ENCODE measurements around the gene CLIP2. TPM values are rescaled to one million over a fixed set of nuclear protein-coding genes. Genes with fewer than 3 reads are reported as not detected.

Gene CLIP2
- total RNA-seq, 1 experiment from 2014 or later = 39.9 TPM

DNA sequence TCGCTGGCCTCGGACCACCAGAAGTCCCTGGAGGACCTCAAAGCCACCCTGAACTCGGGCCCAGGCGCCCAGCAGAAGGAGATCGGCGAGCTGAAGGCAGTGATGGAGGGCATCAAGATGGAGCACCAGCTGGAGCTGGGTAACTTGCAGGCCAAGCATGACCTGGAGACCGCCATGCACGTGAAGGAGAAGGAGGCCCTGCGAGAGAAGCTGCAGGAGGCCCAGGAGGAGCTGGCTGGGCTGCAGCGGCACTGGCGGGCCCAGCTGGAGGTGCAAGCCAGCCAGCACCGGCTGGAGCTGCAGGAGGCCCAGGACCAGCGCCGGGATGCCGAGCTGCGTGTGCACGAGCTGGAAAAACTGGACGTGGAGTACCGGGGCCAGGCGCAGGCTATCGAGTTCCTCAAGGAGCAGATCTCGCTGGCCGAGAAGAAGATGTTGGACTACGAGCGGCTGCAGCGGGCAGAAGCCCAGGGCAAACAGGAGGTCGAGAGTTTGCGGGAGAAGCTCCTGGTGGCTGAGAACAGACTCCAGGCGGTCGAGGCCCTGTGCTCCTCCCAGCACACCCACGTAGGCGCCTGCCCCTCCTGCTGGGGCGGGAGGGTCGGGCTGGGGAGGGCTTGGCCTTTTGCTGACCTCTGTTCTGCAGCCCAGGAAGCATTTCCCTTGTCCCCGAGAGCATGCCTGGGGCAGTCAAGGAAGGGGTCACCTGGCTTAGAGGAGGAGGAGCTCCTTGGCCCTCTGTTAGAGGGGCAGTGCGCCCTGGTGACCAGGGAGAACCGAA, 87.2 kb downstream of the CLIP2 start:
- TSS peak; percentile 59 for BruUV-seq (replicated peaks)
- peaks cover 7% of the 10 kb centered on the region for H3K4me1 ChIP-seq (ENCODE audit: control insufficient read depth, insufficient read depth, low read length)
- no peaks in the 10 kb centered on the region for H3K9me3 ChIP-seq (ENCODE audit: control insufficient read depth, insufficient read depth, low read depth, low read length)
- H3K36me3 ChIP-seq (ENCODE audit: control insufficient read depth, insufficient read depth, low read length) = no peaks in the 10 kb centered on the region
- DNase-seq (ENCODE audit: low read depth, low spot score) = no peak
- in situ Hi-C loops (cut with HindIII; ENCODE audit: low pct_unique_long_range_greater_than_20kb, low sequenced_read_pairs) (no loop called here), intact Hi-C loops (cut with micrococcal nuclease; ENCODE audit: unreplicated experiment) (no loop called here)
- no peaks in the 10 kb centered on the region for H3K27me3 ChIP-seq (ENCODE audit: control insufficient read depth, insufficient read depth, low read length)
- TF ChIP-seq, protein P1, sequence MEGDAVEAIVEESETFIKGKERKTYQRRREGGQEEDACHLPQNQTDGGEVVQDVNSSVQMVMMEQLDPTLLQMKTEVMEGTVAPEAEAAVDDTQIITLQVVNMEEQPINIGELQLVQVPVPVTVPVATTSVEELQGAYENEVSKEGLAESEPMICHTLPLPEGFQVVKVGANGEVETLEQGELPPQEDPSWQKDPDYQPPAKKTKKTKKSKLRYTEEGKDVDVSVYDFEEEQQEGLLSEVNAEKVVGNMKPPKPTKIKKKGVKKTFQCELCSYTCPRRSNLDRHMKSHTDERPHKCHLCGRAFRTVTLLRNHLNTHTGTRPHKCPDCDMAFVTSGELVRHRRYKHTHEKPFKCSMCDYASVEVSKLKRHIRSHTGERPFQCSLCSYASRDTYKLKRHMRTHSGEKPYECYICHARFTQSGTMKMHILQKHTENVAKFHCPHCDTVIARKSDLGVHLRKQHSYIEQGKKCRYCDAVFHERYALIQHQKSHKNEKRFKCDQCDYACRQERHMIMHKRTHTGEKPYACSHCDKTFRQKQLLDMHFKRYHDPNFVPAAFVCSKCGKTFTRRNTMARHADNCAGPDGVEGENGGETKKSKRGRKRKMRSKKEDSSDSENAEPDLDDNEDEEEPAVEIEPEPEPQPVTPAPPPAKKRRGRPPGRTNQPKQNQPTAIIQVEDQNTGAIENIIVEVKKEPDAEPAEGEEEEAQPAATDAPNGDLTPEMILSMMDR (IDR thresholded peaks at IDR 0.05) = no peak
- TF ChIP-seq, protein P2, sequence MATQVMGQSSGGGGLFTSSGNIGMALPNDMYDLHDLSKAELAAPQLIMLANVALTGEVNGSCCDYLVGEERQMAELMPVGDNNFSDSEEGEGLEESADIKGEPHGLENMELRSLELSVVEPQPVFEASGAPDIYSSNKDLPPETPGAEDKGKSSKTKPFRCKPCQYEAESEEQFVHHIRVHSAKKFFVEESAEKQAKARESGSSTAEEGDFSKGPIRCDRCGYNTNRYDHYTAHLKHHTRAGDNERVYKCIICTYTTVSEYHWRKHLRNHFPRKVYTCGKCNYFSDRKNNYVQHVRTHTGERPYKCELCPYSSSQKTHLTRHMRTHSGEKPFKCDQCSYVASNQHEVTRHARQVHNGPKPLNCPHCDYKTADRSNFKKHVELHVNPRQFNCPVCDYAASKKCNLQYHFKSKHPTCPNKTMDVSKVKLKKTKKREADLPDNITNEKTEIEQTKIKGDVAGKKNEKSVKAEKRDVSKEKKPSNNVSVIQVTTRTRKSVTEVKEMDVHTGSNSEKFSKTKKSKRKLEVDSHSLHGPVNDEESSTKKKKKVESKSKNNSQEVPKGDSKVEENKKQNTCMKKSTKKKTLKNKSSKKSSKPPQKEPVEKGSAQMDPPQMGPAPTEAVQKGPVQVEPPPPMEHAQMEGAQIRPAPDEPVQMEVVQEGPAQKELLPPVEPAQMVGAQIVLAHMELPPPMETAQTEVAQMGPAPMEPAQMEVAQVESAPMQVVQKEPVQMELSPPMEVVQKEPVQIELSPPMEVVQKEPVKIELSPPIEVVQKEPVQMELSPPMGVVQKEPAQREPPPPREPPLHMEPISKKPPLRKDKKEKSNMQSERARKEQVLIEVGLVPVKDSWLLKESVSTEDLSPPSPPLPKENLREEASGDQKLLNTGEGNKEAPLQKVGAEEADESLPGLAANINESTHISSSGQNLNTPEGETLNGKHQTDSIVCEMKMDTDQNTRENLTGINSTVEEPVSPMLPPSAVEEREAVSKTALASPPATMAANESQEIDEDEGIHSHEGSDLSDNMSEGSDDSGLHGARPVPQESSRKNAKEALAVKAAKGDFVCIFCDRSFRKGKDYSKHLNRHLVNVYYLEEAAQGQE (IDR thresholded peaks at IDR 0.05; ENCODE audit: insufficient read depth in 1 of 2, low read depth in 2 of 2, low read length in 1 of 2) = no peak
- TF ChIP-seq TCF7L2 (IDR thresholded peaks at IDR 0.05; ENCODE audit: low read depth, low read length) (no peak), POLR2AphosphoS5 (IDR thresholded peaks at IDR 0.05; ENCODE audit: low read depth, low read length) (no peak), SIN3A (IDR thresholded peaks at IDR 0.05; ENCODE audit: borderline replicate concordance, insufficient read depth, low read depth, low read length) (no peak)
- CTCF ChIA-PET = interaction anchor here (0.6 to 1.0 kb wide), 3 partner anchors 24 to 35 kb away, joined by 3 to 4 read pairs (median 3); no protein-coding TSS in a partner anchor
- H3K4me3 ChIP-seq (ENCODE audit: low read depth in 2 of 2, low read length in 2 of 2) = no peak overlapping the region
- POLR2A ChIA-PET = no interaction called here
- H3K27ac ChIP-seq (ENCODE audit: low read length) = no peak overlapping the region
- ATAC-seq = no peak

DNA sequence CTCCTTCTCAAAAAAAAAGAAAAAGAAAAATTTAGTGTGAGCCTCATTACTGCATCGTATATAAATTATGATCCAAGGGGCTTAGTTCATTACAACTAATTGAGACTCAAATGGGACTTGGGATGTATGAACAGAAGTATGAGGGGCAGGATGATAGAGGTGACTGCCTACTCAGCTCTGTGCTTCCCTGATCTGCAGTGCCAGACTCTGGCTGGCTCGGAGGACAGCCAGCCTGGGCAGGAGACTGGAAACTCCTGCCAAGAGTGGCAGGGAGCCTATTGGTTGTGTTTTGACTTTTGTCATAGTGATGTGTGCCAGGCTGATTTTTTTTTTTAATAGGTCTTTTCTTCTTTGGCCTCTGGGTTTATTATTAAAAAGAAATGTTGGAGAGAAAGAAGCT, 90.7 kb downstream of the CLIP2 start:
- ChIA-PET POLR2A (no interaction called here), CTCF (no interaction called here)
- Histone ChIP-seq H3K36me3 (ENCODE audit: control insufficient read depth, insufficient read depth, low read length) (no peaks in the 10 kb centered on the region), H3K27me3 (ENCODE audit: control insufficient read depth, insufficient read depth, low read length) (no peaks in the 10 kb centered on the region), H3K4me1 (ENCODE audit: control insufficient read depth, insufficient read depth, low read length) (no peaks in the 10 kb centered on the region), H3K4me3 (ENCODE audit: low read depth in 2 of 2, low read length in 2 of 2) (no peak overlapping the region), H3K9me3 (ENCODE audit: control insufficient read depth, insufficient read depth, low read depth, low read length) (no peaks in the 10 kb centered on the region), H3K27ac (ENCODE audit: low read length) (no peak overlapping the region)
- peak; percentile 49 for ATAC-seq
- in situ Hi-C loops (cut with HindIII; ENCODE audit: low pct_unique_long_range_greater_than_20kb, low sequenced_read_pairs) = no loop called here
- TF ChIP-seq, protein P2 (IDR thresholded peaks at IDR 0.05; ENCODE audit: insufficient read depth in 1 of 2, low read depth in 2 of 2, low read length in 1 of 2) = no peak
- TF ChIP-seq, protein P1 (IDR thresholded peaks at IDR 0.05) = no peak
- no peak for TF ChIP-seq POLR2AphosphoS5 (IDR thresholded peaks at IDR 0.05; ENCODE audit: low read depth, low read length)
- TF ChIP-seq SIN3A (IDR thresholded peaks at IDR 0.05; ENCODE audit: borderline replicate concordance, insufficient read depth, low read depth, low read length) = no peak
- intact Hi-C loops (cut with micrococcal nuclease; ENCODE audit: unreplicated experiment) = no loop called here
- no TSS peak for BruUV-seq (replicated peaks)
- DNase-seq (ENCODE audit: low read depth, low spot score) = no peak

Data from Panc1 (cell line).